ENCODE data around the gene MRPL10. TPM values are rescaled to one million over a fixed set of nuclear protein-coding genes. Genes with fewer than 3 reads are reported as not detected.
A peak's percentile ranks its signal among the peaks of the same experiment; 100 is the strongest.

The MRPL10 gene
- total RNA-seq, 1 experiment from 2014 or later = 67.2 TPM

GRCh38 chr17:47873200-47874090, 42.1 kb upstream of the MRPL10 start:
- Histone ChIP-seq H3K79me1 (ENCODE audit: insufficient read depth, low read depth, low read length, poor library complexity, severe bottlenecking) (no peaks in the 10 kb centered on the region), H2BK12ac (ENCODE audit: insufficient read length, low read depth, low read length) (no peak overlapping the region), H2BK15ac (ENCODE audit: low read depth, low read length) (no peak overlapping the region), H4K20me1 (ENCODE audit: control insufficient read depth, insufficient read depth, insufficient read length) (no peaks in the 10 kb centered on the region), H3K79me2 (ENCODE audit: insufficient read depth, low read length) (no peaks in the 10 kb centered on the region), H3K4me2 (ENCODE audit: insufficient read depth, insufficient read length, low read length) (peak overlapping the region; percentile 56), H3K27me3 (ENCODE audit: insufficient read depth, low read length) (peaks cover 7% of the 10 kb centered on the region; the same call in 1 of the 2 replicates), H3K23ac (ENCODE audit: insufficient read length, low read depth, low read length) (no peak overlapping the region), H3K9ac (ENCODE audit: extremely low read depth, insufficient read length, low read length) (no peak overlapping the region), H4K8ac (replicated peaks; ENCODE audit: insufficient read length, low read depth, low read length) (no peak overlapping the region), H3K18ac (ENCODE audit: insufficient read length, low read depth, low read length) (no peak overlapping the region), H2AFZ (ENCODE audit: low read length) (no peak overlapping the region), H2BK20ac (ENCODE audit: low read depth, low read length, poor library complexity, severe bottlenecking) (no peak overlapping the region), H3K4ac (ENCODE audit: low read depth, low read length) (no peak overlapping the region), H3K23me2 (ENCODE audit: insufficient read length, low read depth, low read length, poor library complexity, severe bottlenecking) (peaks cover 11% of the 10 kb centered on the region), H3K27ac (ENCODE audit: insufficient read length, low read depth, low read length) (no peak overlapping the region), H3K56ac (ENCODE audit: insufficient read length, low read depth, low read length) (no peak overlapping the region), H4K91ac (ENCODE audit: insufficient read length, low read depth, low read length) (no peak overlapping the region), H3K14ac (ENCODE audit: insufficient read depth, low read length) (no peak overlapping the region), H2BK120ac (ENCODE audit: low read depth, low read length, poor library complexity, severe bottlenecking) (no peak overlapping the region), H3K4me1 (ENCODE audit: insufficient read depth, low read length) (peaks cover 10% of the 10 kb centered on the region; the same call in 1 of the 2 replicates), H2BK5ac (ENCODE audit: insufficient read length, low read length) (no peak overlapping the region), H4K5ac (ENCODE audit: insufficient read length, low read depth, low read length) (no peak overlapping the region), H3T11ph (ENCODE audit: low read length) (no peak overlapping the region), H3K9me3 (ENCODE audit: control insufficient read depth, low read depth, low read length) (no peaks in the 10 kb centered on the region), H2AK5ac (ENCODE audit: insufficient read length, low read length) (no peak overlapping the region)
- no peaks in the 10 kb centered on the region; a peak in 1 of 5 replicates for H3K9me3 Mint-ChIP-seq
- H3K4me3 Mint-ChIP-seq = peak overlapping the region; percentile 27 to 76; a peak in 4 of 5 replicates
- no CpG with 5 or more reads among the region's 4 CpGs for WGBS (ENCODE audit: extremely low coverage, insufficient read length, low lambda C conversion rate)
- peaks cover 77% of the 10 kb centered on the region for H3K27me3 Mint-ChIP-seq (ENCODE audit: low read depth)
- TF ChIP-seq CTCF (conservative IDR thresholded peaks at IDR 0.05) = no peak
- H3K27ac Mint-ChIP-seq = no peak overlapping the region
- H3K36me3 Mint-ChIP-seq (ENCODE audit: insufficient read depth in 1 of 3, low read depth in 3 of 3) = no peaks in the 10 kb centered on the region
- DNase-seq = no peak
- peaks cover 53 to 68% of the 10 kb centered on the region in 2 experiments for H3K4me1 Mint-ChIP-seq

Measured in H9 (cell line).